Calu3 (cell line): Measurements from ENCODE around the gene PRADC1. TPM values are rescaled to one million over a fixed set of nuclear protein-coding genes. Genes with fewer than 3 reads are reported as not detected.
"Not testable (repeated sequence)": the region's sequence is repeated elsewhere in the genome, so short reads cannot be mapped to it uniquely, and the experiment has no call there.

Source experiments
- BruUV-seq: library from RNA; stranded (reverse); fragments of 400-500 nt; replicated peaks from 2 replicates; lab custom pipeline; 2021; lab: Mats Ljungman, UMichigan
- CTCF ChIA-PET: fragments of 300-600 bp; sonication (Branson Sonifier 250); formaldehyde crosslinking; loops from one replicate; lab custom pipeline; 2022; ENCODE audit warnings: antibody characterized with exemption; lab: Charles Lee
- DNase-seq: peaks from one replicate; pipeline ENCODE4 v3.0.0; 2022
- H3K27ac Mint-ChIP-seq: one replicate; pipeline ENCODE4 v1.8.0; 2022; ENCODE audit warnings: mixed read lengths; ENCODE audit not compliant: unreplicated experiment
- H3K27me3 Mint-ChIP-seq: one replicate; pipeline ENCODE4 v1.8.0; 2022; ENCODE audit warnings: mixed read lengths; ENCODE audit not compliant: unreplicated experiment
- H3K36me3 Mint-ChIP-seq: one replicate; pipeline ENCODE4 v1.8.0; 2022; ENCODE audit warnings: mild to moderate bottlenecking, moderate library complexity, mixed read lengths; ENCODE audit not compliant: insufficient read depth, unreplicated experiment
- H3K4me1 Mint-ChIP-seq: one replicate; pipeline ENCODE4 v1.8.0; 2022; ENCODE audit warnings: mild to moderate bottlenecking, low read depth, mixed read lengths; ENCODE audit not compliant: unreplicated experiment
- H3K4me3 Mint-ChIP-seq: one replicate; pipeline ENCODE4 v1.8.0; 2022; ENCODE audit warnings: mild to moderate bottlenecking, low read depth, moderate library complexity, mixed read lengths; ENCODE audit not compliant: unreplicated experiment
- H3K9me3 Mint-ChIP-seq: one replicate; pipeline ENCODE4 v1.8.0; 2022; ENCODE audit warnings: low read depth, mixed read lengths; ENCODE audit not compliant: unreplicated experiment
- intact Hi-C: fragments of 100-400 bp; cut with micrococcal nuclease; formaldehyde crosslinking; loops from one replicate; pipeline ENCODE4 v1.10.0; 2022; ENCODE audit not compliant: unreplicated experiment
- total RNA-seq: library from RNA; stranded (reverse); gene quantifications from 2 replicates; pipeline ENCODE4 v1.2.3, GENCODE V29; 2022
- TF ChIP-seq, protein P1 (sequence below): fragments of 200-600 bp; IDR thresholded peaks from one replicate; pipeline ENCODE4 v1.8.0; 2022; ENCODE audit warnings: antibody characterized with exemption; ENCODE audit not compliant: unreplicated experiment

PRADC1 gene
- total RNA-seq, 1 experiment from 2014 or later, result 13.8 TPM

- BruUV-seq, result no TSS peak
- Mint-ChIP-seq H3K9me3 (no peaks in the 10 kb centered on the region), H3K4me3 (peak overlapping the region; percentile 56), H3K27ac (no peak overlapping the region), H3K36me3 (no peaks in the 10 kb centered on the region), H3K4me1 (no peaks in the 10 kb centered on the region), H3K27me3 (peaks cover 59% of the 10 kb centered on the region)
- intact Hi-C loops, result no loop called here
- no peak for DNase-seq
- CTCF ChIA-PET, result no interaction called here
- TF ChIP-seq, protein P1, sequence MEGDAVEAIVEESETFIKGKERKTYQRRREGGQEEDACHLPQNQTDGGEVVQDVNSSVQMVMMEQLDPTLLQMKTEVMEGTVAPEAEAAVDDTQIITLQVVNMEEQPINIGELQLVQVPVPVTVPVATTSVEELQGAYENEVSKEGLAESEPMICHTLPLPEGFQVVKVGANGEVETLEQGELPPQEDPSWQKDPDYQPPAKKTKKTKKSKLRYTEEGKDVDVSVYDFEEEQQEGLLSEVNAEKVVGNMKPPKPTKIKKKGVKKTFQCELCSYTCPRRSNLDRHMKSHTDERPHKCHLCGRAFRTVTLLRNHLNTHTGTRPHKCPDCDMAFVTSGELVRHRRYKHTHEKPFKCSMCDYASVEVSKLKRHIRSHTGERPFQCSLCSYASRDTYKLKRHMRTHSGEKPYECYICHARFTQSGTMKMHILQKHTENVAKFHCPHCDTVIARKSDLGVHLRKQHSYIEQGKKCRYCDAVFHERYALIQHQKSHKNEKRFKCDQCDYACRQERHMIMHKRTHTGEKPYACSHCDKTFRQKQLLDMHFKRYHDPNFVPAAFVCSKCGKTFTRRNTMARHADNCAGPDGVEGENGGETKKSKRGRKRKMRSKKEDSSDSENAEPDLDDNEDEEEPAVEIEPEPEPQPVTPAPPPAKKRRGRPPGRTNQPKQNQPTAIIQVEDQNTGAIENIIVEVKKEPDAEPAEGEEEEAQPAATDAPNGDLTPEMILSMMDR, result no peak
These were observed 29.9 kb downstream of the PRADC1 start for GRCh38 chr2:73203055-73203681.

DNA sequence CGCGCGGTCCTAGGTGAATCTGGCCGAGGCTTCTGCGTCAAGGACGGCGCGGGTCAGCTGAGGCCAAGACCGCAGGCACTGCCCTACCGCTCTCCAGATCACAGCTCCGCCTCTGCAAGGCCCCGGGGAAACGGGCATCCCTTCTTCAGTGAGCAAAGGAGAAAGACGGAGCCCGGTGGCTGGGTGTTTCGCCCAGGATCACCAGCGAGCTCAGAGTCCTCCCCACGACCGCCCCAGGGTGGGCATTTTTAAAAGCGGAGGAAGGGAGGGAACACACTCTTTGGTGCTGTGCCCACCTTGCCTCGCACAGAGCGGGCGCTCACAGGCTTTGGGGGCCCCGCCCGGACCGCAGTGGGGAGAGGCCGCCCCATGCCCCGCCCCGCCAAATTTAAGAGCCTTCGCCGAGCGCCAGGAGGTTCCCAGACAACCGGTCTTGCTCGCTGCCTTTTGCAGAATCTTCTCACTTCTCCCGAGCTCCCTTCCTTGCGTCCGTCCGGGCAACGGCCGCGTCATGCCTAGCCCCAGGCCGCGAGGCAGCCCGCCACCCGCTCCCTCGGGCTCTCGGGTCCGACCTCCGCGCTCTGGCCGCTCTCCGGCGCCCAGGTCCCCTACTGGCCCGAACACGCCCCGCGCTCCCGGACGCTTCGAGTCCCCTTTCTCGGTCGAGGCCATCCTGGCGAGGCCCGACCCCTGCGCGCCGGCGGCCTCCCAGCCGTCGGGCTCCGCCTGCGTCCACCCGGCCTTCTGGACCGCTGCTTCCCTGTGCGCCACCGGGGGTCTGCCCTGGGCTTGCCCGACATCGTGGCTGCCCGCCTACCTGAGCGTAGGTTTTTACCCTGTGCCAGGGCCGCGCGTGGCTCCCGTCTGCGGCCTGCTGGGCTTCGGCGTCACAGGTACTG, 30.6 kb downstream of the PRADC1 start, which contains the start of gene NOTO:
NOTO (plus strand) TSS at position 419 of the 899 bp plus-strand sequence; CDS start at position 512, 93 bp downstream.
- Mint-ChIP-seq H3K36me3 (no peaks in the 10 kb centered on the region), H3K27ac (no peak within 1 kb of the TSS), H3K4me3 (peak within 1 kb of the TSS; percentile 56), H3K27me3 (peaks cover 59% of the 10 kb centered on the region), H3K9me3 (no peaks in the 10 kb centered on the region), H3K4me1 (no peaks in the 10 kb centered on the region)
- no TSS peak for BruUV-seq
- peak; percentile 32 for DNase-seq
- intact Hi-C loops, result no loop called here
- TF ChIP-seq, protein P1, result no peak
- CTCF ChIA-PET, result interaction anchor here (0.9 kb wide), 1 partner anchor 10 kb away, joined by 3 read pairs; no protein-coding TSS in a partner anchor

DNA sequence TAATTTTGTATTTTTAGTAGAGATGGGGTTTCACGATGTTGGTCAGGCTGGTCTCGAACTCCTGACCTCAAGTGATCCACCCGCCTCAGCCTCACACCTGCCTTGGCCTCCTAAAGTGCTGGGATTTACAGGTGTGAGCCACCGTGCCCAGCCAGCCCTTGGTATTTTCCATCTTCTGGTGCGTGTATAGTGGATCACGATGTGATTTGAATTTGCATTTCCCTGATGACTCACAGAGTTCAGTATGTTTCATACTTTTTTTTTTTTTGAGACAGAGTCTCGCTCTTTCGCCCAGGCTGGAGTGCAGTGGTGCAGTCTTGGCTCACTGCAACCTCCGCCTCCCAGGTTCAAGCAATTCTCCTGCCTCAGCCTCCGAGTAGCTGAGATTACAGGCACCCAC, 32.8 kb downstream of the PRADC1 start:
- CTCF ChIA-PET, result interaction anchor here (0.7 kb wide), 1 partner anchor 544 kb away, joined by 3 read pairs; no protein-coding TSS in a partner anchor
- H3K4me1 Mint-ChIP-seq, H3K4me3 Mint-ChIP-seq, BruUV-seq, intact Hi-C loops, H3K27ac Mint-ChIP-seq, DNase-seq, H3K36me3 Mint-ChIP-seq, H3K9me3 Mint-ChIP-seq: not testable (repeated sequence)
- peaks cover 63% of the 10 kb centered on the region for H3K27me3 Mint-ChIP-seq

DNA sequence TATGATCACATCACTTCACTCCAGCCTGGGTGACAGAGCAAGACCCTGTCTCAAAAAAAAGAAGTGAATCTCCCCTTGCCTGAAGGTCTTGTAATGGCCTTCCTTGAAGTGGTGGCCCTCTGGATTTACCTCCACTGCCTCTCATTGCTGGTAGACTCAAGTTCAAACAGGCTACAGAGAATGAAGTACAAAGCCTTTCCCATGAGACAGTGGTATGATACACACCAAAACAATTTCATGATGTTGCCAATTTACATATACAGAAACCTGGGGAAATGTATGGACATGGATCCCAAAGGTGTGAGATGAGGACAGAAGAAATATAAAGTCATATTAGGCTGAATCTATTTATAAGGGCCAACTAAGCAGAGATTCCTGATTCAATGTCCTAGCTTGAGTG, 35.5 kb downstream of the PRADC1 start:
- CTCF ChIA-PET, result no interaction called here
- peaks cover 48% of the 10 kb centered on the region for H3K27me3 Mint-ChIP-seq
- H3K9me3 Mint-ChIP-seq, result no peaks in the 10 kb centered on the region
- no TSS peak for BruUV-seq
- TF ChIP-seq, protein P1, result no peak
- H3K36me3 Mint-ChIP-seq, result no peaks in the 10 kb centered on the region
- intact Hi-C loops, result no loop called here
- no peak overlapping the region for H3K4me3 Mint-ChIP-seq
- DNase-seq, result no peak
- no peak overlapping the region for H3K27ac Mint-ChIP-seq
- H3K4me1 Mint-ChIP-seq, result no peaks in the 10 kb centered on the region
